ENCODE measurements around the gene GRM8. TPM values are rescaled to one million over a fixed set of nuclear protein-coding genes. Genes with fewer than 3 reads are reported as not detected.

GRM8 gene
- total and polyA plus RNA-seq, 9 of the 15 experiments (the other 6 are each of a cell fraction or from before 2014, with no cell fraction given), result 0.13 TPM; not detected in 7

DNA sequence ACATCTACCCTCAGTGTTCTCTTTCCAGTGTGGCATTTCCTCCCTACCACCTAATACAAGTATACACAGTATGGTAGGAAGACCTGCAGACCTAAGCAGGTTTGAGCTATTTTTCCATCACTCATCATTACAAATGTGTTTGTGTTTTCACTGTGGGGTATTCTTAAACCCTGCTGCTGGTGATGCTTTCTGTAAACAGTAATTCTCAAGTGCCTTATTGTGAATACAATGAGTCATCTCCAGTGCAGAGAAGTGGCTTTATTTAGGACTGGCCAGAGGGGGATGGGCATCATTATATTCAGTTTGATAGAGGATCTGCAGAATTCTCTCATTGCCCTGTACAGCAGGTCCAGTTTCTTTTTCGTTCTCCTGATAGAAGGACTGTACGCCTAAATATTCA, 63.7 kb downstream of the GRM8 start:
- Histone ChIP-seq H3K27ac (ENCODE audit: extremely low read depth, low read depth, low read length) (no peak overlapping the region), H3K9me3 (replicated peaks; ENCODE audit: control insufficient read depth, insufficient read depth, low read depth, low read length) (no peaks in the 10 kb centered on the region), H2AFZ (ENCODE audit: low read depth, low read length) (no peak overlapping the region), H3K27me3 (ENCODE audit: control insufficient read depth in 2 of 2, insufficient read depth in 2 of 2, low read length in 2 of 2) (no peaks in the 10 kb centered on the region; a peak in 1 of 5 replicates), H3K36me3 (ENCODE audit: control insufficient read depth, insufficient read depth, low read length) (no peaks in the 10 kb centered on the region), H3K79me2 (ENCODE audit: control insufficient read depth, insufficient read depth, low read length) (no peaks in the 10 kb centered on the region), H3K9me1 (ENCODE audit: control insufficient read depth, insufficient read depth, low read length) (no peaks in the 10 kb centered on the region), H3K9ac (ENCODE audit: insufficient read depth in 1 of 2, low read depth in 2 of 2, low read length in 2 of 2) (no peak overlapping the region), H3K4me2 (ENCODE audit: insufficient read depth, low read length) (no peak overlapping the region), H4K20me1 (replicated peaks; ENCODE audit: control insufficient read depth, insufficient read depth, low read length) (no peaks in the 10 kb centered on the region), H3K4me3 (no peak overlapping the region), H3K4me1 (replicated peaks in 1 of 2; ENCODE audit: control insufficient read depth in 2 of 2, insufficient read depth in 2 of 2, low read length in 2 of 2) (no peaks in the 10 kb centered on the region)
- DNase-seq (ENCODE audit: extremely low read depth in 1 of 4, low spot score in 3 of 4) (no peak), ATAC-seq (no peak), FAIRE-seq (no peak)
- POLR2A ChIA-PET, result interaction anchor here (0.5 kb wide), 2 partner anchors 15 to 214 kb away, joined by 3 read pairs; no protein-coding TSS in a partner anchor
- CTCF ChIA-PET (ENCODE audit: low intra/inter-chr PET ratio), result no interaction called here
- TF ChIP-seq TSC22D4 (tag; IDR thresholded peaks at IDR 0.05), result no peak
- TF ChIP-seq MNT (conservative IDR thresholded peaks at IDR 0.05), result no peak
- TF ChIP-seq SRSF9 (IDR thresholded peaks at IDR 0.05; ENCODE audit: borderline replicate concordance, low read depth, low read length), result no peak
- TF ChIP-seq ILK (tag; IDR thresholded peaks at IDR 0.05; ENCODE audit: borderline replicate concordance, low read depth), result no peak
- TF ChIP-seq, protein P1, sequence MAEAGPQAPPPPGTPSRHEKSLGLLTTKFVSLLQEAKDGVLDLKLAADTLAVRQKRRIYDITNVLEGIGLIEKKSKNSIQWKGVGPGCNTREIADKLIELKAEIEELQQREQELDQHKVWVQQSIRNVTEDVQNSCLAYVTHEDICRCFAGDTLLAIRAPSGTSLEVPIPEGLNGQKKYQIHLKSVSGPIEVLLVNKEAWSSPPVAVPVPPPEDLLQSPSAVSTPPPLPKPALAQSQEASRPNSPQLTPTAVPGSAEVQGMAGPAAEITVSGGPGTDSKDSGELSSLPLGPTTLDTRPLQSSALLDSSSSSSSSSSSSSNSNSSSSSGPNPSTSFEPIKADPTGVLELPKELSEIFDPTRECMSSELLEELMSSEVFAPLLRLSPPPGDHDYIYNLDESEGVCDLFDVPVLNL (CRISPR knock-in tag; IDR thresholded peaks at IDR 0.05; ENCODE audit: low read depth), result no peak
- TF ChIP-seq DDX20 (tag; IDR thresholded peaks at IDR 0.05; ENCODE audit: low read depth), result no peak
- no peak for TF ChIP-seq NR4A1 (CRISPR knock-in tag; IDR thresholded peaks at IDR 0.05)
- no peak for TF ChIP-seq NR4A1 (tag; IDR thresholded peaks at IDR 0.05)
- no peak for TF ChIP-seq ZNF507 (tag; conservative IDR thresholded peaks at IDR 0.05)
- no peak for TF ChIP-seq TEAD2 (tag; IDR thresholded peaks at IDR 0.05)
- WGBS (ENCODE audit: insufficient coverage, low coverage, missing lambda C conversion rate), result 0% methylated on average over 2 of the region's 2 CpGs
- no TSS peak for BruUV-seq (replicated peaks)
- in situ Hi-C loops (cut with MboI), result no loop called here
- intact Hi-C loops (cut with micrococcal nuclease), result no loop called here

All from K562 (cell line).